SK-N-SH (cell line): ENCODE measurements around the gene CACNA1D. TPM values are rescaled to one million over a fixed set of nuclear protein-coding genes. Genes with fewer than 3 reads are reported as not detected.

Experiments used
- CTCF ChIA-PET: fragments of 300-600, 350-600 bp; formaldehyde crosslinking; extraction: SDS; loops from one replicate; lab custom pipeline; 2021; lab: Yijun Ruan, JAX
- POLR2A ChIA-PET: fragments of 350-600 bp; sonication (Branson Sonifier 250); formaldehyde crosslinking; extraction: SDS; loops from one replicate; lab custom pipeline; 2020; ENCODE audit warnings: antibody characterized with exemption, inconsistent platforms; lab: Yijun Ruan, JAX
- DNase-seq: peaks from one replicate; pipeline ENCODE4 v3.0.0; 2012
- H2AFZ ChIP-seq: fragments of 200-600 bp; sonication (generic); 2 replicates; pipeline ENCODE4 v1.8.1; 2016; ENCODE audit warnings: antibody characterized with exemption, mild to moderate bottlenecking, low read depth
- H3F3A ChIP-seq: fragments of 200-600 bp; sonication (generic); replicated peaks from 2 replicates; pipeline ENCODE3; 2016; ENCODE audit warnings: antibody characterized with exemption, mild to moderate bottlenecking; ENCODE audit not compliant: insufficient read depth
- H3K27ac ChIP-seq, 2 experiments: fragments of 200-500 bp in 1 of 2; fragments of 200-600 bp in 1 of 2; sonication (Bioruptor generic) in 1 of 2; sonication (generic), shearing (Covaris generic) in 1 of 2; 2 replicates each; pipeline versions ENCODE4 v1.5.1 to v1.6.1; 2014 to 2016; ENCODE audit warnings: low read depth in 2 of 2, inconsistent platforms in 1 of 2, low read length in 1 of 2, mild to moderate bottlenecking in 1 of 2, mixed read lengths in 1 of 2
- H3K27me3 ChIP-seq: fragments of 200-600 bp; sonication (generic), shearing (Covaris generic); 2 replicates; pipeline ENCODE4 v1.6.1; 2016; ENCODE audit warnings: mixed run types; ENCODE audit not compliant: insufficient read depth
- H3K36me3 ChIP-seq, 2 experiments: fragments of 200-500 bp in 1 of 2; fragments of 200-600 bp in 1 of 2; sonication (Bioruptor generic) in 1 of 2; sonication (generic) in 1 of 2; replicated peaks in 1 of 2; 2 replicates each; pipeline versions ENCODE3 to v1.5.1; 2014 to 2016; ENCODE audit warnings: low read length in 1 of 2, mild to moderate bottlenecking in 1 of 2; ENCODE audit not compliant: insufficient read depth in 2 of 2, control insufficient read depth in 1 of 2
- H3K4me1 ChIP-seq, 2 experiments: fragments of 200-500 bp in 1 of 2; fragments of 200-600 bp in 1 of 2; sonication (Bioruptor generic) in 1 of 2; sonication (generic), shearing (Covaris generic) in 1 of 2; 2 replicates each; pipeline versions ENCODE4 v1.5.1 to v1.6.1; 2014 to 2016; ENCODE audit warnings: low read depth in 1 of 2, low read length in 1 of 2, mixed run types in 1 of 2; ENCODE audit not compliant: insufficient read depth in 2 of 2, control insufficient read depth in 1 of 2
- H3K4me2 ChIP-seq: fragments of 200-600 bp; sonication (generic), shearing (Covaris generic); 2 replicates; pipeline ENCODE4 v1.6.1; 2017; ENCODE audit warnings: mixed run types
- H3K4me3 ChIP-seq, 2 experiments: fragments of 200-500 bp in 1 of 2; fragments of 200-600 bp in 1 of 2; sonication (Bioruptor generic) in 1 of 2; sonication (generic), shearing (Covaris generic) in 1 of 2; 2 replicates each; pipeline versions ENCODE4 v1.5.1 to v1.8.1; 2014 to 2016; ENCODE audit warnings: low read depth in 2 of 2, inconsistent platforms in 1 of 2, low read length in 1 of 2, mild to moderate bottlenecking in 1 of 2, mixed read lengths in 1 of 2, moderate library complexity in 1 of 2
- H3K79me2 ChIP-seq: fragments of 200-600 bp; sonication (generic); 2 replicates; pipeline ENCODE4 v1.8.1; 2017; ENCODE audit warnings: mild to moderate bottlenecking; ENCODE audit not compliant: insufficient read depth
- H3K9ac ChIP-seq: fragments of 200-600 bp; sonication (generic); 2 replicates; pipeline ENCODE4 v1.6.1; 2017; ENCODE audit warnings: mixed run types
- H3K9me2 ChIP-seq: fragments of 200-600 bp; sonication (generic); 2 replicates; pipeline ENCODE4 v1.6.1; 2017; ENCODE audit warnings: mixed run types
- H3K9me3 ChIP-seq: fragments of 200-600 bp; sonication (generic); 2 replicates; pipeline ENCODE4 v1.6.1; 2017; ENCODE audit warnings: mixed run types, mild to moderate bottlenecking, moderate library complexity
- H4K20me1 ChIP-seq: fragments of 200-600 bp; sonication (generic); 2 replicates; pipeline ENCODE4 v1.6.1; 2017; ENCODE audit warnings: mild to moderate bottlenecking, mixed run types; ENCODE audit not compliant: insufficient read depth
- CHD2 ChIP-seq: fragments of 150-350 bp; IDR thresholded peaks from 2 replicates; pipeline ENCODE4 v1.6.1; 2018; ENCODE audit warnings: low read length; ENCODE audit not compliant: partially characterized antibody
- CTCF ChIP-seq: fragments of 200-600 bp; sonication (generic); IDR thresholded peaks from 2 replicates; pipeline ENCODE4 v1.6.1; 2017; ENCODE audit warnings: antibody characterized with exemption, mild to moderate bottlenecking, moderate library complexity
- EZH2phosphoT487 ChIP-seq: fragments of 200-600 bp; sonication (generic); IDR thresholded peaks from 2 replicates; pipeline ENCODE4 v1.6.1; 2017; ENCODE audit warnings: low read depth, mixed run types, mild to moderate bottlenecking, antibody characterized with exemption, moderate library complexity, borderline replicate concordance
- FOSL2 ChIP-seq: IDR thresholded peaks from 2 replicates; pipeline ENCODE4 v1.4.0; 2012; ENCODE audit warnings: low read depth, mild to moderate bottlenecking, moderate library complexity, borderline replicate concordance
- FOXJ3 ChIP-seq: sonication (generic); formaldehyde crosslinking; IDR thresholded peaks from 2 replicates; pipeline ENCODE4 v1.5.1; 2020; ENCODE audit warnings: mild to moderate bottlenecking, missing genetic modification reagents
- FOXM1 ChIP-seq: IDR thresholded peaks from 2 replicates; pipeline ENCODE4 v1.4.0; 2012; ENCODE audit warnings: low read depth, mild to moderate bottlenecking
- GABPA ChIP-seq: IDR thresholded peaks from 2 replicates; pipeline ENCODE4 v1.4.0; 2012; ENCODE audit warnings: low read depth, mild to moderate bottlenecking
- MEF2A ChIP-seq: IDR thresholded peaks from 2 replicates; pipeline ENCODE4 v1.4.0; 2012; ENCODE audit warnings: low read depth, borderline replicate concordance
- NRF1 ChIP-seq: IDR thresholded peaks from 2 replicates; pipeline ENCODE4 v1.6.1; 2012; ENCODE audit warnings: low read depth, mild to moderate bottlenecking, low read length
- POLR2AphosphoS5 ChIP-seq: IDR thresholded peaks from 2 replicates; pipeline ENCODE4 v1.6.1; 2012; ENCODE audit warnings: low read depth, low read length
- RAD21 ChIP-seq: IDR thresholded peaks from 2 replicates; pipeline ENCODE4 v1.6.1; 2012; ENCODE audit warnings: mild to moderate bottlenecking, low read length
- RCOR1 ChIP-seq: fragments of 150-350 bp; IDR thresholded peaks from 2 replicates; pipeline ENCODE4 v1.6.1; 2017; ENCODE audit warnings: antibody characterized with exemption, low read length
- RFX5 ChIP-seq: IDR thresholded peaks from 2 replicates; pipeline ENCODE4 v1.6.1; 2012; ENCODE audit warnings: mild to moderate bottlenecking, improper control_type of control experiment, low read length
- USF1 ChIP-seq: IDR thresholded peaks from 2 replicates; pipeline ENCODE4 v1.4.0; 2012; ENCODE audit warnings: low read depth, borderline replicate concordance
- WGBS: methylation state at CpG from one replicate; pipeline ENCODE4 v1.1.6; 2017; ENCODE audit warnings: low lambda C conversion rate; 5-methylcytosine and 5-hydroxymethylcytosine counted together
- polyA plus RNA-seq, 3 experiments: library from polyadenylated mRNA; depleted of rRNA; stranded (reverse); fragments of >200 nt; gene quantifications; 2 replicates each; pipeline ENCODE4 v1.2.3, GENCODE V29; 2012
- TF ChIP-seq, protein P1 (sequence below): IDR thresholded peaks from 2 replicates; pipeline ENCODE4; 2012
- TF ChIP-seq, protein P2 (sequence below): IDR thresholded peaks from 2 replicates; pipeline ENCODE4 v1.6.1; 2012; ENCODE audit warnings: mild to moderate bottlenecking, low read depth, low read length, moderate library complexity
- TF ChIP-seq, protein P3 (sequence below): fragments of 150-350 bp; IDR thresholded peaks from 2 replicates; pipeline ENCODE4 v1.6.1; 2017; ENCODE audit warnings: antibody characterized with exemption, low read length, low read depth, borderline replicate concordance

The CACNA1D gene
- polyA plus RNA-seq, 1 of the 3 experiments (the other 2 are of a cell fraction), result 0.12 TPM

- H3K9ac ChIP-seq, result no peak overlapping the region
- no peak overlapping the region for H3K4me2 ChIP-seq
- no peak for TF ChIP-seq POLR2AphosphoS5
- no peak for TF ChIP-seq GABPA
- TF ChIP-seq RAD21, result no peak
- TF ChIP-seq, protein P1, sequence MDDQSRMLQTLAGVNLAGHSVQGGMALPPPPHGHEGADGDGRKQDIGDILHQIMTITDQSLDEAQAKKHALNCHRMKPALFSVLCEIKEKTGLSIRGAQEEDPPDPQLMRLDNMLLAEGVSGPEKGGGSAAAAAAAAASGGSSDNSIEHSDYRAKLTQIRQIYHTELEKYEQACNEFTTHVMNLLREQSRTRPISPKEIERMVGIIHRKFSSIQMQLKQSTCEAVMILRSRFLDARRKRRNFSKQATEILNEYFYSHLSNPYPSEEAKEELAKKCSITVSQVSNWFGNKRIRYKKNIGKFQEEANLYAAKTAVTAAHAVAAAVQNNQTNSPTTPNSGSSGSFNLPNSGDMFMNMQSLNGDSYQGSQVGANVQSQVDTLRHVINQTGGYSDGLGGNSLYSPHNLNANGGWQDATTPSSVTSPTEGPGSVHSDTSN, result no peak
- TF ChIP-seq MEF2A, result no peak
- no peak for TF ChIP-seq CHD2
- no peak for TF ChIP-seq NRF1
- no peak for TF ChIP-seq FOXM1
- TF ChIP-seq, protein P2, sequence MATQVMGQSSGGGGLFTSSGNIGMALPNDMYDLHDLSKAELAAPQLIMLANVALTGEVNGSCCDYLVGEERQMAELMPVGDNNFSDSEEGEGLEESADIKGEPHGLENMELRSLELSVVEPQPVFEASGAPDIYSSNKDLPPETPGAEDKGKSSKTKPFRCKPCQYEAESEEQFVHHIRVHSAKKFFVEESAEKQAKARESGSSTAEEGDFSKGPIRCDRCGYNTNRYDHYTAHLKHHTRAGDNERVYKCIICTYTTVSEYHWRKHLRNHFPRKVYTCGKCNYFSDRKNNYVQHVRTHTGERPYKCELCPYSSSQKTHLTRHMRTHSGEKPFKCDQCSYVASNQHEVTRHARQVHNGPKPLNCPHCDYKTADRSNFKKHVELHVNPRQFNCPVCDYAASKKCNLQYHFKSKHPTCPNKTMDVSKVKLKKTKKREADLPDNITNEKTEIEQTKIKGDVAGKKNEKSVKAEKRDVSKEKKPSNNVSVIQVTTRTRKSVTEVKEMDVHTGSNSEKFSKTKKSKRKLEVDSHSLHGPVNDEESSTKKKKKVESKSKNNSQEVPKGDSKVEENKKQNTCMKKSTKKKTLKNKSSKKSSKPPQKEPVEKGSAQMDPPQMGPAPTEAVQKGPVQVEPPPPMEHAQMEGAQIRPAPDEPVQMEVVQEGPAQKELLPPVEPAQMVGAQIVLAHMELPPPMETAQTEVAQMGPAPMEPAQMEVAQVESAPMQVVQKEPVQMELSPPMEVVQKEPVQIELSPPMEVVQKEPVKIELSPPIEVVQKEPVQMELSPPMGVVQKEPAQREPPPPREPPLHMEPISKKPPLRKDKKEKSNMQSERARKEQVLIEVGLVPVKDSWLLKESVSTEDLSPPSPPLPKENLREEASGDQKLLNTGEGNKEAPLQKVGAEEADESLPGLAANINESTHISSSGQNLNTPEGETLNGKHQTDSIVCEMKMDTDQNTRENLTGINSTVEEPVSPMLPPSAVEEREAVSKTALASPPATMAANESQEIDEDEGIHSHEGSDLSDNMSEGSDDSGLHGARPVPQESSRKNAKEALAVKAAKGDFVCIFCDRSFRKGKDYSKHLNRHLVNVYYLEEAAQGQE, result no peak
- no peak for TF ChIP-seq USF1
- no peak for TF ChIP-seq EZH2phosphoT487
- no peak for TF ChIP-seq FOXJ3 (CRISPR knock-in tag)
- TF ChIP-seq CTCF, result no peak
- no peak for TF ChIP-seq FOSL2
- no peak for TF ChIP-seq RFX5
- TF ChIP-seq, protein P3, sequence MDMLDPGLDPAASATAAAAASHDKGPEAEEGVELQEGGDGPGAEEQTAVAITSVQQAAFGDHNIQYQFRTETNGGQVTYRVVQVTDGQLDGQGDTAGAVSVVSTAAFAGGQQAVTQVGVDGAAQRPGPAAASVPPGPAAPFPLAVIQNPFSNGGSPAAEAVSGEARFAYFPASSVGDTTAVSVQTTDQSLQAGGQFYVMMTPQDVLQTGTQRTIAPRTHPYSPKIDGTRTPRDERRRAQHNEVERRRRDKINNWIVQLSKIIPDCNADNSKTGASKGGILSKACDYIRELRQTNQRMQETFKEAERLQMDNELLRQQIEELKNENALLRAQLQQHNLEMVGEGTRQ, result no peak
- TF ChIP-seq RCOR1, result no peak
- TF ChIP-seq, all 33 proteins: peak for 0
- H3K4me1 ChIP-seq, result peaks cover 11 to 18% of the 10 kb centered on the region in 2 experiments; a peak in 3 of 4 replicates
- CTCF ChIA-PET, result no interaction called here
- no peaks in the 10 kb centered on the region for H3F3A ChIP-seq
- no peaks in the 10 kb centered on the region for H3K27me3 ChIP-seq
- H3K36me3 ChIP-seq, result no peaks in the 10 kb centered on the region
- H3K79me2 ChIP-seq, result no peaks in the 10 kb centered on the region
- no peaks in the 10 kb centered on the region for H3K9me3 ChIP-seq
- H2AFZ ChIP-seq, result no peak overlapping the region
- POLR2A ChIA-PET, result no interaction called here
- DNase-seq, result no peak
- no peak overlapping the region for H3K27ac ChIP-seq
- no peak overlapping the region for H3K4me3 ChIP-seq
- no peaks in the 10 kb centered on the region for H3K9me2 ChIP-seq
- 89% methylated on average over 11 of the region's 12 CpGs for WGBS
- no peaks in the 10 kb centered on the region for H4K20me1 ChIP-seq
Observed at GRCh38 chr3:53809267-53809666, 314.9 kb downstream of the CACNA1D start.
